Esophagus muscularis mucosa (tissue), 4 donors: Measurements from ENCODE around the gene TIMM50. TPM values are rescaled to one million over a fixed set of nuclear protein-coding genes. Genes with fewer than 3 reads are reported as not detected.

Experiments
- DNase-seq: peaks from one replicate; pipeline ENCODE4 v3.0.0-alpha.2; 2017; ENCODE audit errors: extremely low spot score
- H3K27ac ChIP-seq, 4 donors: fragments of 200-600 bp; sonication (generic); replicated peaks in 1 of 4; 1 replicate in 3 of 4; 2 replicates in 1 of 4; pipeline ENCODE4 v1.5.1; 2016 to 2019; ENCODE audit warnings: mild to moderate bottlenecking in 1 of 4
- H3K27me3 ChIP-seq, 4 donors: fragments of 200-600 bp; sonication (generic); one replicate each; pipeline versions ENCODE4 v1.5.1 to v1.6.0; 2016 to 2019
- H3K36me3 ChIP-seq, 4 donors: fragments of 200-600 bp; sonication (generic); one replicate each; pipeline ENCODE4 v1.5.1; 2016 to 2019
- H3K4me1 ChIP-seq, 4 donors: fragments of 200-600 bp; sonication (generic); one replicate each; pipeline ENCODE4 v1.5.1; 2016 to 2019
- H3K4me3 ChIP-seq, 4 donors: fragments of 200-600 bp; sonication (generic); 1 replicate in 2 of 4; 2 replicates in 2 of 4; pipeline ENCODE4 v1.5.1; 2016 to 2019; ENCODE audit warnings: mild to moderate bottlenecking in 4 of 4, moderate library complexity in 1 of 4
- H3K9me3 ChIP-seq, 4 donors: fragments of 200-600 bp; sonication (generic); 1 replicate in 3 of 4; 2 replicates in 1 of 4; pipeline ENCODE4 v1.5.1; 2016 to 2019
- EP300 ChIP-seq: sonication (generic); formaldehyde crosslinking; IDR thresholded peaks from one replicate; pipeline ENCODE4 v1.6.1; 2017; ENCODE audit warnings: antibody characterized with exemption
- POLR2A ChIP-seq: fragments of 450-650 bp; IDR thresholded peaks from one replicate; pipeline ENCODE4 v1.6.1; 2017; ENCODE audit warnings: antibody characterized with exemption, moderate library complexity, mild to moderate bottlenecking, low read depth
- POLR2AphosphoS5 ChIP-seq, 2 donors: sonication (generic); formaldehyde crosslinking; IDR thresholded peaks; one replicate each; pipeline ENCODE4 v1.6.1; 2017; ENCODE audit warnings: antibody characterized with exemption in 2 of 2
- WGBS: methylation state at CpG from one replicate; pipeline ENCODE4 v1.1.5; 2018; 5-methylcytosine and 5-hydroxymethylcytosine counted together
- intact Hi-C: fragments of 100-400 bp; cut with DNase I; formaldehyde crosslinking; loops from one replicate; pipeline ENCODE4 v1.15.1; 2023
- total RNA-seq, 4 donors: library from RNA; depleted of rRNA; stranded (reverse); fragments of >200 nt; gene quantifications; one replicate each; pipeline versions ENCODE4 v1.1.0 to v1.2.1, GENCODE V29; 2016
- TF ChIP-seq, protein P1 (sequence below), 3 experiments: fragments of 200-600 bp in 2 of 3; fragments of 450-650 bp in 1 of 3; sonication (generic) in 2 of 3; IDR thresholded peaks; one replicate each; pipeline ENCODE4 v1.5.1; 2017 to 2019; ENCODE audit warnings: antibody characterized with exemption in 3 of 3, mild to moderate bottlenecking in 2 of 3, moderate library complexity in 1 of 3

TIMM50 gene
- total RNA-seq, 4 donors from 2014 or later, result 36.1 to 58.0 (median 51.3) TPM

DNA sequence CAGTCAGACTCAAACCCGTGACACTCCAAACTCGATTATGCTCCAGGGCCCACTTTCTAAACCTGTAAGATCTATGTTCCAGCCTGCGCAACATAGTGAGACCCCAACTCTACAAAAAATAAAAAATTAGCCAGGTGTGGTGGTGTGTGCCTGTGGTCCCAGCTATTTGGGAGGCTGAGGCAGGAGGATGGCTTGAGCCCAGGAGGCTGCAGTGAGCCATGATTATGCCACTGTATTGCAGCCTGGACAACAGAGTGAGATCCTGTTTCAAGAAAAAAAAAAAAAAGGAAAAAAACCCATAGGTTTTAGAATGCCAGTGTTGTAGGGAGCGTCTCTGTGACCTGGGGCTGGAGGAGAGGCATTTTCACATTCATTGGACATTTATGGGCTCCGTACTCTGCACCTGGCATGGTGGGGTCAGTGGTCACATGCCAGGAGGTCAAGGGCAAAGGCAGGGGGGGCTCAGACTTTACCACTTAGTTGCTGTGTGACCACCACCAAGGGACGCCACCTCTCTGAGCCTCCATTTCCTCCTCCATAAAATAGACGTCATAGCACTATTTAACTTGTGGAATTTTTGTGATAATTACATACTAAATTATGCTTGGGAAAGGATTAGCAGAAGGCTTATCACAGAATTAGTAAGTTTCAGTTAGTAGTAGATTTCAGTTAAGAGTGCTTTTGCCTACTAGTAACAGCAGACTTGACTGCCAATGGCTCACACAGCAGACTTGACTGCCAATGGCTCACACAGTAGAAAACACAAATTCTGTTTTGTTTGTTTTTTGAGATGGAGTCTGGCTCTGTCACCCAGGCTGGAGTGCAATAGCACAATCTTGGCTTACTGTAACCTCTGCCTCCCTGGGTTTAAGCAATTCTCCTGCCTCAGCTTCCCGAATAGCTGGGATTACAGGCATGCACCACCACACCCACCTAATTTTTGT lies 40.2 kb downstream of the TIMM50 start:
- Histone ChIP-seq H3K9me3 (no peaks in the 10 kb centered on the region), H3K4me1 (peaks cover 0 to 5% (median 2%) of the 10 kb centered on the region in 4 donors), H3K27me3 (peaks cover 0 to 18% (median 5%) of the 10 kb centered on the region in 4 donors), H3K36me3 (peaks cover 0 to 8% (median 0%) of the 10 kb centered on the region in 4 donors), H3K4me3 (no peak overlapping the region), H3K27ac (no peak overlapping the region)
- TF ChIP-seq POLR2AphosphoS5 (IDR thresholded peaks at IDR 0.05) (no peak), EP300 (no peak), POLR2A (no peak)
- TF ChIP-seq, protein P1, sequence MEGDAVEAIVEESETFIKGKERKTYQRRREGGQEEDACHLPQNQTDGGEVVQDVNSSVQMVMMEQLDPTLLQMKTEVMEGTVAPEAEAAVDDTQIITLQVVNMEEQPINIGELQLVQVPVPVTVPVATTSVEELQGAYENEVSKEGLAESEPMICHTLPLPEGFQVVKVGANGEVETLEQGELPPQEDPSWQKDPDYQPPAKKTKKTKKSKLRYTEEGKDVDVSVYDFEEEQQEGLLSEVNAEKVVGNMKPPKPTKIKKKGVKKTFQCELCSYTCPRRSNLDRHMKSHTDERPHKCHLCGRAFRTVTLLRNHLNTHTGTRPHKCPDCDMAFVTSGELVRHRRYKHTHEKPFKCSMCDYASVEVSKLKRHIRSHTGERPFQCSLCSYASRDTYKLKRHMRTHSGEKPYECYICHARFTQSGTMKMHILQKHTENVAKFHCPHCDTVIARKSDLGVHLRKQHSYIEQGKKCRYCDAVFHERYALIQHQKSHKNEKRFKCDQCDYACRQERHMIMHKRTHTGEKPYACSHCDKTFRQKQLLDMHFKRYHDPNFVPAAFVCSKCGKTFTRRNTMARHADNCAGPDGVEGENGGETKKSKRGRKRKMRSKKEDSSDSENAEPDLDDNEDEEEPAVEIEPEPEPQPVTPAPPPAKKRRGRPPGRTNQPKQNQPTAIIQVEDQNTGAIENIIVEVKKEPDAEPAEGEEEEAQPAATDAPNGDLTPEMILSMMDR (IDR thresholded peaks at IDR 0.05), result no peak
- no peak for DNase-seq
- intact Hi-C loops, result no loop called here
- 87% methylated on average over 8 of the region's 8 CpGs for WGBS

GRCh38 chr19:39524495-39524894 lies 43.9 kb downstream of the TIMM50 start:
- Histone ChIP-seq H3K9me3 (no peaks in the 10 kb centered on the region), H3K4me1 (no peaks in the 10 kb centered on the region), H3K27me3 (no peaks in the 10 kb centered on the region), H3K36me3 (peaks cover 0 to 16% (median 0%) of the 10 kb centered on the region in 4 donors), H3K27ac (no peak overlapping the region), H3K4me3 (no peak overlapping the region)
- WGBS, result 79% methylated on average over 8 of the region's 8 CpGs
- no peak for TF ChIP-seq EP300
- TF ChIP-seq, protein P1 (IDR thresholded peaks at IDR 0.05), result no peak
- TF ChIP-seq POLR2AphosphoS5 (IDR thresholded peaks at IDR 0.05), result no peak
- no peak for TF ChIP-seq POLR2A
- no peak for DNase-seq
- intact Hi-C loops, result no loop called here

DNA sequence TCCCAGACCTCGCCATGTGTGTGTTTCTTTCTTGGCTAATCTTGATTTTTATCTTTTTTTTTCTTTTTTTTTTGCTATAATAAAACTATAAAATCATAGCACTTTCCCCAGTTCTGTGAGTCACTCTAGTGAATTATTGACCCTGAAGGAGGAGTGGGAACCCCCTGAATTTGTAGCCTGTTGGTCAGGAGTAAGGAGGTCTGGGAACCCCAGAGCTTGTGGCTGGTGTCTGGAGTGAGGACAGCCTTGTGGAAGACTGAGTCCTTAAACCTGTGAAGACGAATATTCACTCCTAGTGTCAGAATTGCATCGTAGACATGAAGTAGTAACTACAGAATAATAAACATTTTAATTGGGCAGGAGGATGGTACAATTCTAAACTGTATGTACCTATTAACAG lies 44.6 kb downstream of the TIMM50 start:
- whole genome bisulfite sequencing, result 99% methylated on average over 3 of the region's 3 CpGs
- no peak for DNase-seq
- peaks cover 0 to 7% (median 2%) of the 10 kb centered on the region in 4 donors for H3K4me1 ChIP-seq
- TF ChIP-seq POLR2A, result no peak
- no peak for TF ChIP-seq EP300
- TF ChIP-seq POLR2AphosphoS5 (IDR thresholded peaks at IDR 0.05), result no peak
- no peak overlapping the region for H3K27ac ChIP-seq
- H3K36me3 ChIP-seq, result peaks cover 0 to 19% (median 0%) of the 10 kb centered on the region in 4 donors
- no peak overlapping the region for H3K4me3 ChIP-seq
- H3K27me3 ChIP-seq, result no peaks in the 10 kb centered on the region
- H3K9me3 ChIP-seq, result no peaks in the 10 kb centered on the region
- intact Hi-C loops, result no loop called here

DNA sequence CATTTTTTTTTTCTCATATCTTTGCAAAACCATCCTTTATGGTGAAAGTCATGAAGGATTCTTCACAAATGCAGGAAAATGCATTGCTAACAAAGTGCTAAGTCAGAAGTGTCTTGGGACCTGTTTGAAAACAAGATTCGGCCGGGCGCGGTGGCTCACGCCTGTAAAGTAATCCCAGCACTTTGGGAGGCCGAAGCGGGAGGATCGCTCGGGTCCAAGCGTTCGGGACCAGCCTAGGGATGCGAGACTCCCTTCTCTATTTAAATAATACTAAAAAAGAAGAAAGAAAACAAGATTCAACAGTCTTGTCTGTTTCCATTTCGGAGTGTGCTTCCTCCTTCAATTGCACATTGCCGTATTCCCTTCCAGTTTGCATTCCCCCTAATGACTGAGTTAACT lies 51.2 kb downstream of the TIMM50 start:
- H3K9me3 ChIP-seq, result no peaks in the 10 kb centered on the region
- H3K36me3 ChIP-seq, result peaks cover 0 to 11% (median 0%) of the 10 kb centered on the region in 4 donors
- H3K4me3 ChIP-seq, result peak overlapping the region; percentile 70 to 89 (median 77)
- H3K4me1 ChIP-seq, result peaks cover 14 to 33% (median 26%) of the 10 kb centered on the region in 4 donors
- H3K27ac ChIP-seq, result peak overlapping the region; percentile 86 to 91 (median 88)
- 37% methylated on average over 14 of the region's 14 CpGs for WGBS
- no peak for TF ChIP-seq POLR2A
- TF ChIP-seq, protein P1 (IDR thresholded peaks at IDR 0.05), result no peak
- TF ChIP-seq EP300, result no peak
- no peak for TF ChIP-seq POLR2AphosphoS5 (IDR thresholded peaks at IDR 0.05)
- no peak for DNase-seq
- intact Hi-C loops, result loop anchor here (5.0 to 10.0 kb wide), 4 partner anchors 60 to 405 kb away; partner anchors contain the start of genes PAK4, SAMD4B and SUPT5H
- H3K27me3 ChIP-seq, result no peaks in the 10 kb centered on the region
